ENCODE measurements around the gene LRP1B.

The LRP1B gene

DNA sequence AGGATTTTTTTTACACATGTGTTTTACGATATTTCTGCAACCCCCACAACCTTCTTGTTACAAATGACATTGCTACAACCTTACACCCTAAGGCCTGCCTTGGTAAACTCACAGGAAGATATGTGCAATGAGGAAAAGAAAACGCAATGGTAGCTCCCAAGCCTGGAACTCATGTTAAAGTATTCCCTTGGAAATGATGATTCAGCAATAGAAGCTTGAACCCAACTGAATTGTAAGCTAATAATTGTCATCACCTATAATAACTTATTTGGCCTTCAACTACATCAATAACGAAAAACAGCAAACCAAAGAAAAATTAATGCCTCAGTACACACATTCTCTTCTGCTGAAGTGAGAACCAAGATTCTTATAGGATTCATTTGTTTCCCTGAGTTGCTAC is 491.0 kb downstream of the LRP1B start:
- no peak for DNase-seq

GRCh38 chr2:141633132-141633531 is 497.7 kb downstream of the LRP1B start:
- DNase-seq, result no peak

DNA sequence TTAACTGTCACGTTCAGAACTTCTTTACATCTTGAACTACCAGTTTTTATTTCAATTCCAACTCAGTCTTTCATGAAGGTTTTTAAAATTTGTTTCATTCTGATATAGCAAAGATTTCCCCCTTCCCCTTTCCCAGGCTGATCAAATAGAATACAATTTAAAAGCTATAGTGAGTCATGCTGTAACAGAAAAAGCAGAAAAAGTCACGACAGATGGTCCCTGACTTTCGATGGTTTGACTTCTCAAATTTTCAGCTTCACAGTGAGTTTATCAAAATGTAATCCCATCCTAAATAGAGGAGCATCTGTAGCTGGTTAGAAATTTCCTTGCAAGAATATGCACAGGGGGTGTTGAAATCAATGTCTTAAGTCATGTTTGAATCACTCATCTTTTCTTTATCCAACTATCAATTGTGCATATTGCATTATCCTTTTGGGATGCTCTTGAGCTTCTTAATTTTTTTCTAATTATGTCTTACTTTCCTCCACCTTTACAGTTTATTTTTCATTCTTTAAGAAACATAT is 500.3 kb downstream of the LRP1B start:
- DNase-seq, result no peak

DNA sequence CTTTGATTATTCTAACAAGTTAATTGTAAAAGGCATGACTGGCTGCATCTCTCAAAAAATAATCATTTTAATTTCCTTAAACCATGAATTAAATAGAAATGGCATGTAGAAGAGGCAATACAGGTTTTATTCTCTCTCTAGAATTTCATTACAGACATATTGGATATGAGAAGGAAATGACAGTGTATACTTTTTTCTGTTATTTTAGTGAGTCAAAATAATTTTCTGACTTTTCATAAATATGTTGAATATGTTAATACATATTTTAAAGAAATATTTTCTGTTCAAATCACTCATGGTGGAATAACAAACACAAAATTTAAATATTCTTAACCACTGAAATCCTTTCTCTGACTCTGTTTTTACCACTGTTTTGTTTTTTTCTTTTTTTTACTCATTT is 510.4 kb downstream of the LRP1B start:
- DNase-seq, result no peak

GRCh38 chr2:141618457-141618856 is 512.4 kb downstream of the LRP1B start:
- DNase-seq, result no peak

DNA sequence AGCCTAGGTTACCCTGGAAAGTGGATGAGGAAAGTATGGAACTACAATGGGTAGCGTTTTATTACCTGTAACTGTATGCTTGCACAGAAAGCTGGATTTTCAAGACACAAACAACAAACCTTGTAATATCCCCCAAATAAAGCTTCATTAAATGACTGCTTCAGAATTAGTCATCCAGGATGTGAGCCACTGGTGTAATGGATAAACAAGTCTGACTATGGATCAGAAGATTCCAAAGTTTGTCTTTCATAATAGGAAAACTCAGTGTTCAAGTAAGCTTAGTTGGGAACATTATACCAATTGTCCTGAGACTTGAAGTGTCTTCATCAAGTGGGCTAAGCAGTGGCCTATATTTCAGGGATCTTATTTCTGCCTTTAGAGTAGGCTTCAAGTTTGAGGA is 518.8 kb downstream of the LRP1B start:
- DNase-seq, result no peak

GRCh38 chr2:141611176-141611571 is 519.6 kb downstream of the LRP1B start:
- DNase-seq, result no peak

DNA sequence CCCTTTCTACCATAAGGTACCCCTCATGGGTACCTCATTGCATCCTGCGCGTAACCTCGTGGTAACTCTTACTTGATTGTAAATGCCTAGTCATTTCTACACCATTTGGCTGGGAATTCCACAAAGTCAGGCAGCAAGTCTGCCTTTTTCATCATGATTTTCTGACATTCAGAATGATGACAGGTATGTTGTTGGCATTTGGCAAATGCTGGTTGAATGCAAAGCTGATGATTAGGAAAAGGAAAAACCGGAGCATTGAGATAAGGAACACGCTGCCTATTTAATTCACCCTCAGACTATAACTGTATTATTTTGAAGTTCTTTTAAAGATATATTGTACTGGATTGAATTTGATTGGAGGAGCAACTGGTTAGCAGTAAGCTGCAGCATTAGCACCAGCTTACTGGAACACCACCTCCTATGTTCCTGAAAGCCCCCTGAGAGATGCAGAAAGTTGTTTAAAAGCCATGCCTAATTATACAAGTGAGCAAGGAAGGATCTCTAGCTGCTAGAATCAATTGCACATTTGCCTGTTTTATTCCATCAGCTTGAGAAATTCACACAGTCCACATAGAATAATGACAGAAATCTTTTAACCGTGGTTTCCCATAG is 520.1 kb downstream of the LRP1B start:
- DNase-seq, result no peak

DNA sequence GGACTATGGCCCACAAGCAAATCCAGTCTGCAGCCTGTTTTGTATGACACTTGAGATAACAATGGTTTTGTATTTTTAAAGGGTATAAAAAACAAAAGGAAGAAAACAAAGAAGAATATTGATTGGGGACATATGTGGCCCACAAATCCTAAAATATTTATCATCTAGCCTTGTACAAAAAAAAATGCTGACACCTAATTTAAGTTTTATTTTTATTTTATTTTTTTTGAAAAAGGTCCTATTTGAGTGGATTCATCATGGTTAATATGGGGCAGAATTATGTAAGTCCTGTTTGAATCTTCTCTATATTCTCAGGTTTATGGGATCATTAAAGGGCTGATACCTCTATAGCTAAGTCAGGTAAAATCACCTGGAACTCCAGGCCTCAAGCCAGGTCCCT is 525.7 kb downstream of the LRP1B start:
- no peak for DNase-seq

- DNase-seq, result no peak
Measured at GRCh38 chr2:141601511-141602152, 529.2 kb downstream of the LRP1B start.

DNA sequence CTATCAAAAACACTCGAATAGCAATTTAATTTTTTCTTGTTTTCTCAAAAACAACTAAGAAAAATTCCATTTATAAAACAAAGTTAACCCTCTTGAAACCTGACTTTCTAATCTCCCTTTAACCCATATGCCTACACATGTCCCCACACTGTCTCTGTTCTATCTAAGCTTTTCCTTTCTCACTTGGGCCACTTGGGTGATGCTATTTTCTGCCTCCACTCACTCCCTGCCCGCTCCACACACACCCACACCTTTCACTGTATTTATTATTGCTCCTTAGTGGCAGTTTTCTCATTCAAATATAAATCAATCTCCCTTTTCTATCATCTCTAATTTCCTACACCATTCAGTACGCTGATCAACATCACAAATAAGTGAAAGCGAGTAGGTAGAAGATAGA is 531.1 kb downstream of the LRP1B start:
- no peak for DNase-seq

DNA sequence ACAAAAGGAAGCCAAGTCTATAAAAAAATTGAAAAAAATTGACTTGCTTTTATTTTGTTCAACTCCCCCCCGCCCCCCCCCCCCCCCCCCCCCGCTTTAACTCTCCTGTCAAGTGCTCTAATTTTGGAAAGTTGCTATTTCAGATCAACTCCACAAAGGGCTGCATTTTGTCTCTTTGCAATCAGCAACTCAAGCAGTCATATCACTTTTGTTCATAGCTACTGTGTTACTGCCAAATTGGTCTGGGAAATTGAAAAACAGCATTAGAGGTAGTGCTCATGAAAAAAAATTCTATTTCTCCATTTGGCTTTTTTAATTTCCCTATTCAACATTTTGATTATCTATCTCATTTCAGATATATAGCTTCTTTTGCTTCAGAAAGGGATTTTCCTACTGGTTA is 531.8 kb downstream of the LRP1B start:
- no peak for DNase-seq

- DNase-seq, result no peak
Measured at GRCh38 chr2:141595316-141595920, 535.4 kb downstream of the LRP1B start.

GRCh38 chr2:141591787-141592186 is 539.0 kb downstream of the LRP1B start:
- no peak for DNase-seq

DNA sequence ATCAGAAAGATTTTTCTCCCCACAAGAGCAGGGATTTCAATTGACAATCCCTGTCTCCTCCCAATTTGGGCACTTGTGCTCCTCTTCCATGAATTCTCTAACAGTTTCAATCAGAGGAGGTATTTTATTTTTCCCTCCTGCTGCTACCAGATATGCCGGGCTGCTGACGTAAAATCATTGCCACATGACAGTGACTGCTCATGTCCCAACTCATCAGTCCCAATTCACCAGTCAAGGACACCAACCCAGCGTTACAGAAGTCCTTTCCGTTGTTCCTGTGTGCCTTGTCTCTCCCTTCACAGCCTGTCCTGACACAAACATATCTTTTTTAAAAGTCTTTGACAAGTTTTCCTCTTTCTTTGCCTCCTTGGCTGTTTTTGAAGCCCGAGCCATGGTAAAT is 540.2 kb downstream of the LRP1B start:
- no peak for DNase-seq

DNA sequence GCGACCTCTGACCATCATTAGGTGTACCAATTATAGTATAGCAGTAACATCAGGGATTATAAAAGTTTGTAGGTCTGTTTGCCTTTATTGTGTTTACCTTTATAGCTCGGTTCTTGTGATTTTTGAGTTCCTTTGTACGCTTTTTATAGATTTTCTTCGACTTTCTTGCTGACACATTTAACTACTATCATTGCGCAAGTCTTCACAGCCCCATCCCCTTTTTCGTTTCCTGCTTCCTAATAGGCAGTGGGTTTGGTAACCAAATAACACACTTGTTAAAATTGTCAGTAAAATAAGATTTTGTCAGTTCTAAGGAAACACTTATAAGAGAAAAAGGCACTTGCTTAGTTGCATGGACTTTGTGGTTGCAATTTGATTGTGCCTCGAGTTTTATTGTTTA is 541.5 kb downstream of the LRP1B start:
- DNase-seq, result no peak

GRCh38 chr2:141586985-141587384 is 543.8 kb downstream of the LRP1B start:
- DNase-seq, result no peak

DNA sequence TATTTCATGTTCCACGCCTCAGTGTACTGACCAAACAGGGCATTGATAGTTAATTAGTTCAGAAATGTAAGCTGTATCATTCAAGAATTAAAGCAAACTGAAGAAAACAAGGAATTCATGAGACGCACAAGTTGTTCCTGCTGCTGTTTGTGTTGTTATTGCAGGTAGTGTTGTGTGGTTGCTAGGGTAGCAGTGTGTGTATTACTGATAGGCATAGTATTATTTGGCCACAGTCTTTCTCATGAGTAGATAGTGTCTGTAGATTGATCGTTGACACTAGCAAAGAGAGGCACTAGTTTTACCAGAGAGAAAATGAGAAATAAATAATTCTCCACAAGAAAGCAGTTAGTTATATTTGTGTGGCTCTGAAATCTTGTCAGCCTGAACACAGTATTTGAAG is 548.6 kb downstream of the LRP1B start:
- DNase-seq, result no peak

GRCh38 chr2:141579071-141579470 is 551.7 kb downstream of the LRP1B start:
- DNase-seq, result no peak

DNA sequence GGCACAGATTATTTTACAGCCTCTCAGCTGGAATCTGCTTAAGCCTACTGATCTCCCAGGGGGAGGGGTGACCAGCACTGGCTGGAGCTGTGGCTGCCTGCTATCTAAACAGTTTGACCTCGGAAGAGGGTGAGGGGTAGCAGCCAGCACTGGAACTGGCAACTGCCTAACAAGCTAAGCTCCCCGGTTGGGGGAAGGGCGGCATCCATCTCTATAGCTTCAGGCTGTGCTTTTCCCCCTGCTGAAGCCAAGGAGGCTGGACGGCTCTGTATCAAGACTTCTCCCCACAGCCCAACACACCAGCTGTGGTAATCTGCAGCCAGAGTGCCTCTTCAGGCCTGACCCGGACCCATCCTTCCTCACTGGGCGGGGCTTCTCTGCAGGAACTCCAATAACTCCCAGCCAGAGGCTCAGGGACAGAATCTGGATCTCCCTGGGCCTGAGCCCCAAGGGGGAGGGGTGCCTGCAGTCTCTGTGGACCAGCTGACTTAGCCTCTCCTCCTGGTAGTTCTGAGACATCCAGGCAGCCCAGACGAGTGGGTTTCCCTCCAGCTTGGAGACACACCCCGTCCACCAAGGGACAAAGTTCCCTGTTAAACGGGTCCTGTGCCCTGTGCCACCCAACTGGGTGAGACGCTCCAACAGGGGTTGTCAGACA is 560.2 kb downstream of the LRP1B start:
- no peak for DNase-seq

- DNase-seq, result no peak
Measured at GRCh38 chr2:141569941-141570340, 560.9 kb downstream of the LRP1B start.

DNA sequence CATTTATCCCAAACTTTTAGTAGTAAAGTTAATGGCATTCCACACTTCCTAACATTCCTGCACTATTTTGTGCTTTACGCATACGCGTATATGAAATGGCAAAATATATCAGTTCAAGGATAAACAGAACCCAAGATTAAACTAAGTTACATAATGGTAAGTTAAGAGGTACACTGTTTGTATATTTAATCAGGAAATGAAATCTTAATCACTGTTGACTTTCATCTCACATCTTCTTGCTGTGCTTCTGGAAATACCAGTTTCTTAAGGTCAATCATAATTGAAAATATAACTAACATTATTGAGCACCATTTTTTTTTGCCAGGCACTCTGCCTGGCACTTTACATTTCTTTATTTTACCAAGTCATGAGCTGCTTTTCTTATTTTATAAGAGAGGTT is 565.2 kb downstream of the LRP1B start:
- no peak for DNase-seq

DNA sequence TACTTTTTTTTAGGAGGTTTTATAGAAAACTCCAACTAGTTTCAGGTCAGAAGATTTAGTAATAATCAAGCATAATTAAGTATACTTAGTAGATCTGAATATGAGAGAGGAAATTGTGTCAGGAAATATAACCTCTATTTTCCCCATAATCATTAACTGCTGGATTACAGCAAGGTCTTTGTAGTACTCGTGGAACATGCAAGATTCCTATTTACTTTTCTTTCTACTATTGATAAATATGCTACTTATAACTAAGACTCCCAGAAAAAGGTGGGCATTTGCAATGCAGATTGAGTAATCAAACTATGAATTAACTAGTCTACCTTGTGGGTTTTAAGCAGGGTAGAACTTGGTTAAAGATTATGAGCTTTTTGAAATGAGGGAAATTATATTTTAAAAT is 570.1 kb downstream of the LRP1B start:
- no peak for DNase-seq
